Activated naive CD4-positive, alpha-beta T cell treated with anti-CD3 and anti-CD28 coated beads, Interleukin-2, amount 50 U/mL, for 24 hours (primary cell): Measurements from ENCODE around the gene SLC22A3.
A peak's percentile ranks its signal among the peaks of the same experiment; 100 is the strongest.

Source experiments
- H3K27ac Mint-ChIP-seq: one replicate; pipeline ENCODE4 v1.8.0; 2021; ENCODE audit warnings: mild to moderate bottlenecking, mixed read lengths
- H3K27me3 Mint-ChIP-seq: one replicate; pipeline ENCODE4 v1.8.0; 2021; ENCODE audit warnings: mixed read lengths
- H3K36me3 Mint-ChIP-seq: one replicate; pipeline ENCODE4 v1.8.0; 2021; ENCODE audit warnings: mixed read lengths
- H3K4me1 Mint-ChIP-seq: one replicate; pipeline ENCODE4 v1.8.0; 2021; ENCODE audit warnings: mixed read lengths
- H3K4me3 Mint-ChIP-seq: one replicate; pipeline ENCODE4 v1.8.0; 2021; ENCODE audit warnings: mild to moderate bottlenecking, mixed read lengths
- H3K9me3 Mint-ChIP-seq: one replicate; pipeline ENCODE4 v1.8.0; 2021; ENCODE audit warnings: mixed read lengths

SLC22A3 gene

GRCh38 chr6:160329188-160329587 lies 19.0 kb upstream of the SLC22A3 start:
- no peaks in the 10 kb centered on the region for H3K36me3 Mint-ChIP-seq

DNA sequence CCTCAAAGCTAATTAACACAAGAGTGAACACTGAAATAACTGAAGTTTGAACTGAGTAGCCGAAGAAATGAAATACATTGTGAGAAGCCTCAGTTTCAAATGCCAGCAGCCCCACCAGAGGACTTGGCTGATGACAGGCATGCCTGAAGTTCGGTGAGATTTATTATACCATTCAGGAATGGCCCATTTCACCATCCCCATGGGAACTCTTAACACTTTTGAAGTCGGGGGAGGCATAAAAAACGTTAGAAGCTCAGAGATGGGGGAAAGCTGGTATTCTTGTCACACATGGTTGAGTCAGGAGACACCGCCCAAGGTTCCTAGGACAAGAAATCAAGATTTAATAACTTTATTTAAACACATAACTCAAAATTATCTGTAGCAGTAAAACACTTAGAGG lies 17.6 kb upstream of the SLC22A3 start:
- Mint-ChIP-seq H3K4me3 (no peak overlapping the region), H3K36me3 (no peaks in the 10 kb centered on the region), H3K27me3 (peaks cover 15% of the 10 kb centered on the region), H3K27ac (no peak overlapping the region), H3K4me1 (no peaks in the 10 kb centered on the region), H3K9me3 (no peaks in the 10 kb centered on the region)

More at GRCh38 chr6:160329188-160329587, 19.0 kb upstream of the SLC22A3 start:
- H3K27me3 Mint-ChIP-seq: peaks cover 11% of the 10 kb centered on the region
- no peak overlapping the region for H3K27ac Mint-ChIP-seq
- no peaks in the 10 kb centered on the region for H3K4me1 Mint-ChIP-seq
- no peaks in the 10 kb centered on the region for H3K9me3 Mint-ChIP-seq
- no peak overlapping the region for H3K4me3 Mint-ChIP-seq

DNA sequence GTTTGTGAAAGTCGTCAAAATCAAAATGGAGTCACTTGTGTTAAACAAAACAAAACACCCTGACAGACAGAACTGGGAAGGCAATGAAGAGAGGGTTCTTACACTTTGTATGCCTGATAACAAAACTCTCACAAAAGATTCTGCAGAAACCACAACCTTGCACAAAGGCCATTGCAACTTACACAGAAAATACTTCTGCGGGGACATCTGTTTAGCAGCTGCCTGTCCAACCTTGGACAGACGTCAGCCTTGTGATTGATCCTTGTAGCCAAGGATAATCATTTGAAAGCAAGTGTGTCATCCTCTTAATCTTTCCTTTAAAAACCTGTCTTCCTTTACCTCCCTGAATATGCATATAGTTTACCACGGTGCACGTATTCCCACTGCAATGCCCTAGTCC lies 17.0 kb upstream of the SLC22A3 start:
- Mint-ChIP-seq H3K27me3 (peaks cover 15% of the 10 kb centered on the region), H3K9me3 (no peaks in the 10 kb centered on the region), H3K4me1 (no peaks in the 10 kb centered on the region), H3K4me3 (no peak overlapping the region), H3K27ac (no peak overlapping the region), H3K36me3 (no peaks in the 10 kb centered on the region)

- no peaks in the 10 kb centered on the region for H3K4me1 Mint-ChIP-seq
- peaks cover 15% of the 10 kb centered on the region for H3K27me3 Mint-ChIP-seq
- no peak overlapping the region for H3K27ac Mint-ChIP-seq
- H3K9me3 Mint-ChIP-seq: no peaks in the 10 kb centered on the region
- no peaks in the 10 kb centered on the region for H3K36me3 Mint-ChIP-seq
- H3K4me3 Mint-ChIP-seq: no peak overlapping the region
Observed at GRCh38 chr6:160331753-160332152, 16.4 kb upstream of the SLC22A3 start.

DNA sequence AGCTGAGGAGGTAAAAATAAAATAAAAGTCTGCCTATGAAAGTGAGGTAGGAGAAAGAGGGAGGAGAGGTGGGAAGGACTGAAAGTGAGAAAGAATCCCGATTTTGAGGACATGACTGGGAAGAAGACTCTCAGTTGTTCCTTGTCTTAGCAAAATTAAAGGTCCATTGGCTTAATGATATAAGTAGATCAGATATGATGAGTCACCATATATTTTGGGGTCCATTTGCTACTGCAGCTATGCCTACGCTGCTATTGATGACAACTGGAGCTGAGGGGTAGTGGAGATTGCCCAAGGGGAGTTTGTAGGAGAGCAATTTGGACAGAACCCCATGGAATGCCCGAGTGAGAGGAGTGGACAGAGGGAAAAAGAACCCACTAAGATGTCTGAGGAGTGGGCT lies 15.1 kb upstream of the SLC22A3 start:
- peak overlapping the region; percentile 18 for H3K27ac Mint-ChIP-seq
- H3K36me3 Mint-ChIP-seq: no peaks in the 10 kb centered on the region
- H3K4me3 Mint-ChIP-seq: no peak overlapping the region
- H3K27me3 Mint-ChIP-seq: peaks cover 19% of the 10 kb centered on the region
- H3K4me1 Mint-ChIP-seq: no peaks in the 10 kb centered on the region
- no peaks in the 10 kb centered on the region for H3K9me3 Mint-ChIP-seq

DNA sequence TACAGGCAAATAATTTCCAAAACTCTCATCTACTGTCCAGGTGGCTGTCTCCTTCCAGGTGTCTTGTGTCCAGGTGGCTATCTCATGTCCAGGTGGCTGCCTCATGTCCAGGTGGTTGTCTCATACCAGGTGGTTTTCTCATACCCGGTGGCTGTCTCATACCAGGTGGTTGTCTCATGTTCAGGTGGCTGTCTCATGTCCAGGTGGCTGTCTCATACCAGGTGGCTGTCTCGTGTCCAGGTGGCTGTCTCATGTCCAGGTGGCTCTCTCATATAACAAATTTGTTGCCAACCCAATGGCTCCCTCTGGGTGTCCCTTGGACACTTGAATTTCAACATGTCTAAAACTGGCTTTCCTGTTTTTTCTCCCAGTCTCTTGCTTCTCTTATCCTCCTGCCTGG lies 14.3 kb upstream of the SLC22A3 start:
- no peaks in the 10 kb centered on the region for H3K4me1 Mint-ChIP-seq
- H3K36me3 Mint-ChIP-seq: no peaks in the 10 kb centered on the region
- no peak overlapping the region for H3K27ac Mint-ChIP-seq
- no peak overlapping the region for H3K4me3 Mint-ChIP-seq
- H3K9me3 Mint-ChIP-seq: no peaks in the 10 kb centered on the region
- peaks cover 19% of the 10 kb centered on the region for H3K27me3 Mint-ChIP-seq

DNA sequence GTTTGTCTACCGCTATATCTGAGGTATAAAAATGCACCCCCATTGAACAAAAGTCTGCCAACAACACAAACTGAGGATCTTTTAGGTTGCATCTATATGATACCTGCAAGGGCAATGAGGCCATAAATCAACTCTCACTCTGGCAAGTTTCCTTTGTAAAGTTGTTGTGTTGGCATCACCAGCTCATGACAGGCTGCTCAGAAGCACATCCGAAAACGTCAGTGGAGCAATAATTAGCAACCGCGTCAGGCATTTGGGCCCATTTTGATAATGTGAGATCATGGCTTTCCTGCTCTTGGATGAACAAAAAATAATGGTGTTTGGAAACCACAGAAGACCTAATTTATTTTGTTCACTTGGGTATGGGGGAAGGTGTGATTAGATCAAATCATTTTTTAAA lies 12.0 kb upstream of the SLC22A3 start:
- Mint-ChIP-seq H3K9me3 (no peaks in the 10 kb centered on the region), H3K27me3 (peaks cover 16% of the 10 kb centered on the region), H3K4me3 (no peak overlapping the region), H3K4me1 (no peaks in the 10 kb centered on the region), H3K36me3 (no peaks in the 10 kb centered on the region), H3K27ac (no peak overlapping the region)

- Mint-ChIP-seq H3K9me3 (no peaks in the 10 kb centered on the region), H3K27me3 (peaks cover 16% of the 10 kb centered on the region), H3K27ac (no peak overlapping the region), H3K36me3 (no peaks in the 10 kb centered on the region), H3K4me3 (no peak overlapping the region), H3K4me1 (no peaks in the 10 kb centered on the region)
Observed at GRCh38 chr6:160337301-160337700, 10.9 kb upstream of the SLC22A3 start.

- Mint-ChIP-seq H3K36me3 (no peaks in the 10 kb centered on the region), H3K9me3 (no peaks in the 10 kb centered on the region), H3K27me3 (peaks cover 13% of the 10 kb centered on the region), H3K27ac (no peak overlapping the region), H3K4me3 (no peak overlapping the region), H3K4me1 (no peaks in the 10 kb centered on the region)
Observed at GRCh38 chr6:160337991-160338390, 10.2 kb upstream of the SLC22A3 start.

DNA sequence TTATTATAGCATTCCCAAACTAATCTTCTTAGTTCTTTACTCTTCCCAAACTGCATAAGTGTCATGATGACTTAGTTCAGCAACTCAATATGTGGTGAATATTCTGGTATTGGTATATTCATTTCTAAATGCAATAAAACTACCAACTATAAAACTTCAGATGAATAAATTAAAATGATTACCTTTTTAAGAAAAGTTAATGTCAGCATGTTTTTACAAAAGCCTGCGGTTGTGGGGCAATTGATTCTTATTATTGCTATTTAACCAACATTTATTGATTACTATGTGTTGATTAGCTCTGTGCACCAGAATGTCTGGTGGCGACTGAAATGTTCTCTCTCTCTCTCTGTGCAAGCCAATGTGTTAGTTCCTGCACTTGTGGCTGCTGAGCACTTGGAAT lies 5.0 kb upstream of the SLC22A3 start:
- no peaks in the 10 kb centered on the region for H3K9me3 Mint-ChIP-seq
- no peak overlapping the region for H3K27ac Mint-ChIP-seq
- H3K4me1 Mint-ChIP-seq: peaks cover 8% of the 10 kb centered on the region
- H3K27me3 Mint-ChIP-seq: peaks cover 16% of the 10 kb centered on the region
- H3K4me3 Mint-ChIP-seq: no peak overlapping the region
- no peaks in the 10 kb centered on the region for H3K36me3 Mint-ChIP-seq

DNA sequence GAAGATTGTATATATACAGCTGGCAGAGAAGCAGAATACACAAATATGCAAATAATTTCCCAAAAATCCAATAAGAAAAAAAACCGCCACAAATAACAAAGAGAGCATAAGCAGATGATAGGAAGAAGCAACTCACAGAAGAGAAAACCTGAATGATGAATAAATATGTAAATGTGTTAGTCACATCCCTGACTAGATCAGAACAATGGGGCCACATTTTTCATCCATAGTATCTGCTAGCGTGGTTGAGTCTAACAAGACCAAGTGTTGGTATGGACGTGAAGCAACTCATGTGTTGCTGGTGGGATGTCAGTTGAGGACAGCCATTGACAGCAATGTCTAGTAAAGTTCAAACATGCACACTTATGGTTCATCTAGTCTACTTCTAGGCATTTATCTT lies 3.9 kb upstream of the SLC22A3 start:
- Mint-ChIP-seq H3K4me3 (no peak overlapping the region), H3K36me3 (no peaks in the 10 kb centered on the region), H3K27me3 (peaks cover 18% of the 10 kb centered on the region), H3K27ac (no peak overlapping the region), H3K9me3 (no peaks in the 10 kb centered on the region), H3K4me1 (peaks cover 12% of the 10 kb centered on the region)

DNA sequence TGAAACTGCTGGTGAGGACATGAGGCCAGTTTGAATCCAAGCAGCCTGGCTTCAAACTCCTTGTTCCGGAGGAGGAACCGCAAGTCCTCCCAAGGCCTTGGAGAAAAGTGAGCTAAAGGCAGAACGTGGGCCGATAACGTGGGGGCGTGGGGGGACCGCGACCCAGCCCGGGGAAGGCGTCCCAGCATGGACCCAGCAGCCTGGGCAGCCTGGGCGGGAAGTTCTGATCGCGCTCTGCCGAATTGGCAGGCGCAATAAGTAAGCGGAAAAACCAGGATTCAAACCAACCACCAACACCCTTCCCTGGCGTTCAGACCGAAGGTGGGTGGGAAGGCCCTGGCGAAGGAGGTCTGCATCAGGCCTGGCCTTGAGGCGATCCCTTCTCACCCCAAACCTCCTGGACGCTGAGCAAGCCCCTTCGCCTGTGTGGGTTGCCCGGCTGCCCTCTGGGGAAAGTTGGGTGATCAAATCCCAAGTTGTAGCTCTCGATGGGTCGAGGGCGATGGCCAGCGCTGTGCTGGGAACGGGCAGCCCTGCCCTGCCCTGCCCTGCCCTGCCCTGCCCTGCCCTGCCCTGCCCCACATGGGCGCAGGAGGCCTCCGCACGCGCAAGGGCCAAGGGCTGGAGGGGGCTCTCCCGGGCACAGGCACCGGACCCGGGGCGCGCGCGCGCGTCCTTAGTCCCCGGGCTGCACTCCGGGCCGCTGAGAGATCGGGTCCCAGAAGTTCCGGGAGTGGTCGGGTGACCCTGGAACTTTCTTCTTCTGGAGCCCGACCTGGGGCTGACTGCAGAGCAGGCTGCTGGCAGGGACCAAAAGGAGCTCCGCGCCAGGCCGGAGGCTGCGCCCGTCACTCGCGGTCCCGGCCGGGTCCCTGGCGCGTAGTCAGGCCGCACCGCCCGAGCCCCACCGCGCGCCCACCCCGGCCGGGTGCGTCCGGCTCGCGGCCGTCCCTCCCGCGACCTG lies 637 bp upstream of the SLC22A3 start:
- Mint-ChIP-seq H3K27me3 (peaks cover 34% of the 10 kb centered on the region), H3K9me3 (no peaks in the 10 kb centered on the region), H3K36me3 (no peaks in the 10 kb centered on the region), H3K27ac (no peak overlapping the region), H3K4me3 (peak overlapping the region; percentile 23), H3K4me1 (peaks cover 12% of the 10 kb centered on the region)

DNA sequence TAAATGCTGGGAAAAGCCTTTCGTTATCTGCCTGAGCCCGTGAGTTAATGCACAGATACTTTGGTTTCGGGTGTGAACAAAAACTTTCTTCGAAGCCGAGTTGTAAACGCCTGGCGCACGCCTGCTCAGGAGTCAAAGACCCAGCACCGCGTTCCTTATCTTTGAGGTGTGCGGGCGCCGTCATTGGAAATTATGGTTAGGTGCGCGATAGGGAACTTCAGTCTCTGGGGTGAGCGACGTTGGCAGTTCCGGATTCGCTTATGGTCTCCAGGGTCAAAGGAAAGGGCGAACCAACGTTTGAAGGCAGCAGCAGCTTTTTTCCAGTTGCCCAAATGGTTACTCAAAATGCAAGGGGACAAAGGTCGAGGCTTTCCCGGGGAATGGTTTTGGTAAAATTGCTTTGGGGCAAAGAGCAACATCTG lies 853 bp downstream of the SLC22A3 start:
- Mint-ChIP-seq H3K4me3 (no peak overlapping the region), H3K27ac (no peak overlapping the region), H3K36me3 (no peaks in the 10 kb centered on the region), H3K4me1 (peaks cover 12% of the 10 kb centered on the region), H3K9me3 (no peaks in the 10 kb centered on the region), H3K27me3 (peaks cover 34% of the 10 kb centered on the region)

DNA sequence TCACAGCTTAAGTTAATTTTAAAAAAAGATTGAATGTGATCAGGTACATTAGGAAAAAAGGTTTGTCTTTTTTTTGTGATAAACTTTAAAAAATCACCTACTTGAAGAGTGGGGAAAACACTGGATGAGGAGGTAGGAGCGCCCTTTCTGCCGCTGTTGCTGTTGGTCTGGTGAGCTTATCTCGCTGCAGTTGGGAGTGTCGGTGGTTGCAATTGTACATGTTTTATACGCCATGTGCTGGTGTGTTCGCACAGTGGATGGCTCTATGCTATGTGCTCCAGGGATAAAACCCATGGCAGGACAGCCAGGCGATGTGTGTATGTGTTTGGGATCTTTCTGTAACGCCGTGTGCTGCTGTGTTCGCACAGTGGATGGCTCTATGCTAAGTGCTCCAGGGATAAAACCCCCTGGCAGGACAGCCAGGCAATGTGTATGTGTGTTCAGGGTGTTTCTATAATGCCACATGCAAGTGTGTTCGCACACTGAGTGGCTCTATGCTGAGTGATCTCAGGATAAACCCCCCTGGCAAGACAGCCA lies 1.7 kb downstream of the SLC22A3 start:
- Mint-ChIP-seq H3K27me3 (peaks cover 34% of the 10 kb centered on the region), H3K36me3 (no peaks in the 10 kb centered on the region), H3K27ac (no peak overlapping the region), H3K4me3 (peak overlapping the region; percentile 3), H3K4me1 (peaks cover 12% of the 10 kb centered on the region), H3K9me3 (no peaks in the 10 kb centered on the region)

- Mint-ChIP-seq H3K4me1 (peaks cover 2% of the 10 kb centered on the region), H3K4me3 (no peak overlapping the region), H3K27ac (no peak overlapping the region), H3K27me3 (peaks cover 19% of the 10 kb centered on the region), H3K36me3 (no peaks in the 10 kb centered on the region), H3K9me3 (no peaks in the 10 kb centered on the region)
Observed at GRCh38 chr6:160353950-160354496, 5.8 kb downstream of the SLC22A3 start.

- H3K4me3 Mint-ChIP-seq: no peak overlapping the region
- peaks cover 10% of the 10 kb centered on the region for H3K27me3 Mint-ChIP-seq
- H3K36me3 Mint-ChIP-seq: no peaks in the 10 kb centered on the region
Observed at GRCh38 chr6:160355001-160355400, 6.8 kb downstream of the SLC22A3 start.

More at GRCh38 chr6:160355001-160355400, 6.8 kb downstream of the SLC22A3 start:
- Mint-ChIP-seq H3K4me1 (no peaks in the 10 kb centered on the region), H3K9me3 (no peaks in the 10 kb centered on the region), H3K27ac (no peak overlapping the region)
